SK-N-MC (cell line): ENCODE results near the gene MET.

Source experiments
- EZH2 ChIP-seq: fragments of 200-600 bp; sonication (generic); IDR thresholded peaks from one replicate; pipeline ENCODE4 v1.6.1; 2017; ENCODE audit warnings: antibody characterized with exemption
- FOXP2 ChIP-seq: optimal IDR thresholded peaks from 2 replicates; pipeline ENCODE3; 2011; ENCODE audit warnings: mild to moderate bottlenecking, moderate library complexity; ENCODE audit not compliant: insufficient read depth; ENCODE audit errors: extremely low read length, control extremely low read depth
- POLR2AphosphoS5 ChIP-seq: IDR thresholded peaks from 2 replicates; pipeline ENCODE4 v1.6.1; 2012; ENCODE audit warnings: mild to moderate bottlenecking, low read depth, low read length, borderline replicate concordance

DNA sequence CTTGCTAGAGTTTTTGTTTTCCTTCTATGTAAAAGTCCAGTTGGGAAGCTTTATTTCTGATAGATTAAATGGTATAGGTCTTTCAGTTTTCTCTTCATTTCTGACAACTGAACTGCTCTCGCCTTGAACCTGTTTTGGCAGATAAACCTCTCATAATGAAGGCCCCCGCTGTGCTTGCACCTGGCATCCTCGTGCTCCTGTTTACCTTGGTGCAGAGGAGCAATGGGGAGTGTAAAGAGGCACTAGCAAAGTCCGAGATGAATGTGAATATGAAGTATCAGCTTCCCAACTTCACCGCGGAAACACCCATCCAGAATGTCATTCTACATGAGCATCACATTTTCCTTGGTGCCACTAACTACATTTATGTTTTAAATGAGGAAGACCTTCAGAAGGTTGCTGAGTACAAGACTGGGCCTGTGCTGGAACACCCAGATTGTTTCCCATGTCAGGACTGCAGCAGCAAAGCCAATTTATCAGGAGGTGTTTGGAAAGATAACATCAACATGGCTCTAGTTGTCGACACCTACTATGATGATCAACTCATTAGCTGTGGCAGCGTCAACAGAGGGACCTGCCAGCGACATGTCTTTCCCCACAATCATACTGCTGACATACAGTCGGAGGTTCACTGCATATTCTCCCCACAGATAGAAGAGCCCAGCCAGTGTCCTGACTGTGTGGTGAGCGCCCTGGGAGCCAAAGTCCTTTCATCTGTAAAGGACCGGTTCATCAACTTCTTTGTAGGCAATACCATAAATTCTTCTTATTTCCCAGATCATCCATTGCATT lies 27.1 kb downstream of the MET start:
- TF ChIP-seq EZH2 (no peak), FOXP2 (no peak), POLR2AphosphoS5 (no peak)
